Skin epidermis (tissue), 12 donors: Measurements from ENCODE around the gene NRG3.

Experiments used
- H3K27ac ChIP-seq, 21 experiments: fragments of 200-600 bp; sonication (generic) in 11 of 21; one replicate each; pipeline ENCODE4 v1.5.0; 2020; ENCODE audit warnings: mild to moderate bottlenecking in 3 of 21, inconsistent platforms in 2 of 21, moderate library complexity in 2 of 21
- H3K4me3 ChIP-seq, 7 experiments: fragments of 200-600 bp; sonication (generic) in 2 of 7; one replicate each; pipeline ENCODE4 v1.5.0; 2020; ENCODE audit warnings: inconsistent platforms in 2 of 7, mild to moderate bottlenecking in 2 of 7, moderate library complexity in 1 of 7

NRG3 gene

GRCh38 chr10:82071231-82071630 lies 196.2 kb downstream of the NRG3 start:
- Histone ChIP-seq H3K27ac (no peak overlapping the region), H3K4me3 (no peak overlapping the region)

DNA sequence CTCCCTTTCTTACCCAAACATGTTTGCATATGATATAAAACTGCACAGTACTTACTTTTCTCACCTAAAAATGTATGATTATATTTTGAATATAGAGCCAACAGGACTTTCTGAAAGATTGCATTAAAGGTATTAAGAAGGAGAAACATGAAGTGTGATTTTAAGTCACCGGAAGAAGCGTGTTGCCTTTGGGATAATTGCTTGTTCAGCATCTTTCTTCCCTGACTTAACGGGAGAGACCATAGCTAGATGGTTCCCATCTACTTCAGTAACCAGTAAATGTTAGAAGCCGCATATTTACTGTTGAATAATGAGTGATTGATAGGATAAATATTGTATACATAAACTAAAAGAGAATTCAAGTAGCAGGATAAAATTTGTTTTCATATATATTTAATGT lies 197.1 kb downstream of the NRG3 start:
- Histone ChIP-seq H3K27ac (no peak overlapping the region), H3K4me3 (no peak overlapping the region)

DNA sequence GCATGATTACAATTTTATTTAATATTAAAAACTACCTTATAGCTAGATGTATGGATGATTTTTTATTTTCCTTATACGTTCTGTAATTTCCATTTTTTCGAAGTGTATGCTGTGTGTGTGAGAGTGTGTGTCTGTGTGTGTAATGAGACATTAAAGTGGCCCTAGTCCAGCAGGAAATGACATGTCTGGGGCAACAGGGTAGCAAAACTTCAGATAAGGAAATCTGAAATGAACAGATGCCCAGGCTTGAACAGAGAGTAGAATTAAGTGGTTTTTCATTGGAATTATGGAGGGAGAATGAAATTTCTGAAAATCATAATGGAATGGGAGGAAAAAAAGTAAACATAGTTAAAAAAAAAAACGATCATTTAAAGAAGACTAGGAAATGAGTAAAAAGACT lies 200.6 kb downstream of the NRG3 start:
- Histone ChIP-seq H3K4me3 (no peak overlapping the region), H3K27ac (no peak overlapping the region)

DNA sequence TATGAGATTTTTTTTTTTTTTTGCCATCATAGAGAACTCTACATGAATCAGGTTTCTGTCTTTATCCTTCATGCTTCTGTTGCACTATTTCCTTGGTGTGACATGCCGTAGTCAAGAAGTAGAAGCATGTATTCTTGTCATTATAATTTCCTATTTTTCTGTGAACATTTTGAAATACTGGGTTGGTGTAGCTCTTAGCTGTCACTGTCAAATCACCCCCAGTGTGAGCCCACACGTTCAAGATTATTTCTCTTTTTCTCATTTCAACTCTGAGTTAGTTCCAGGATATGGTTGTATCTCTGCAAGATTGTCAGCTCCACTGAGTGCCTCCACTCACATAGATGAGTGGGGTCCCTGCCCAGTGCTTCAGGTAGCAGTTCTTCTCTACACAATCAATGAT lies 209.5 kb downstream of the NRG3 start:
- no peak overlapping the region for H3K4me3 ChIP-seq
- no peak overlapping the region for H3K27ac ChIP-seq

DNA sequence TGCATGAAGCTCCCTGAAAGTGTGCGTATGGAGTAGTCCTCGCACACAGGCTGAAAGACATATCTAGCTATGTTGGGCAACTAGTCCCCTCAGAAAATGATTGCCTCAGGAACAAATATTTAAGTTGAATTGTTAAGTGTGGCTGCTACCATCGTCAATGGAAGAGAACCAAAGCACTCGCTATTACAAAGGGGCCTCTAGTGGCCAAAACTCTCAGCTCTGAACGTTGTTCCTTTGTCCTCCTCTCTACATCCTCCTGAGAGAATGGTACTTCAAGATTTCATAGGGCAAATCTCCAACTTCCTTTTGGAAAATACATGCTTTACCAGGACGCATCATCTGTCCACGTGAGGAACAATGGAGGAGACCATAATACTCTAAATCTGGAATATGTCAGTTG lies 209.9 kb downstream of the NRG3 start:
- no peak overlapping the region for H3K4me3 ChIP-seq
- H3K27ac ChIP-seq: no peak overlapping the region

DNA sequence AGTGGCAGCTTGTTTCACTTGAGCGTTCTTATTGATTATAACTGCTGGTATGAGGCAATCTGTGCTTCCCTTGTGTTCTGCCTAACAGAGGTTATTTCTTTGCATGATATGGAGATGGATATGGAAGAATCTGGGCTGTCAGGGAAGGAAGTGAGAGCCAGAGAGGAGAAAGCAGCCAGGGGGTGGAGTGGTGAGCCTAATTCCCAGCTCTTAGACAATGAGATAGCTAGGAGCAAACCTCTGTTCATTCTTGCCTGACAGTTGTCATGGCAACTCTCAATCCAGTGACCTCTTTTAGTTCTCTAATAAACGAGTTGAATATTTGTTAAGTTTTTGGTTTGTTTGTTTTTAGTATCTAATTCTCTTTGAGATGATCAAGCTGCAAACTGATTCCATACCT lies 214.3 kb downstream of the NRG3 start:
- H3K4me3 ChIP-seq: no peak overlapping the region
- H3K27ac ChIP-seq: no peak overlapping the region

GRCh38 chr10:82091413-82091812 lies 216.4 kb downstream of the NRG3 start:
- no peak overlapping the region for H3K27ac ChIP-seq
- H3K4me3 ChIP-seq: no peak overlapping the region

DNA sequence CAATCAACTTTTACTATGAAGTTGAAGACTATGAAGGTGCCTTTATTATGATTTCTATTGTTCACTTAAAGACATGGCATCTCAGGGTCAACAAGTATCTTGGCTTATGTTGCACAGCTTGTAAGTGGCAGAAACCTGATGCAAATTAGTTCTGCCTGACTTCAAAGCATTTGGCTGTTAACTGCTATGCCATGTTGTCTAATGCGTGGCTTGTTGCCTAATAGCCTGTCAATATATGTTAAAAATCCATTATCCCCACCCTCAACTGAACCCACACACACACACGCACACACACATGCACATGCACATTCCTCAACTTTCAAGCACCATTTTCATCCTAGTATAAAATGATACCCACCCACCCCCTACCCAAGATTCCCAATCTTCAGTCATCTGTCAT lies 217.1 kb downstream of the NRG3 start:
- no peak overlapping the region for H3K27ac ChIP-seq

DNA sequence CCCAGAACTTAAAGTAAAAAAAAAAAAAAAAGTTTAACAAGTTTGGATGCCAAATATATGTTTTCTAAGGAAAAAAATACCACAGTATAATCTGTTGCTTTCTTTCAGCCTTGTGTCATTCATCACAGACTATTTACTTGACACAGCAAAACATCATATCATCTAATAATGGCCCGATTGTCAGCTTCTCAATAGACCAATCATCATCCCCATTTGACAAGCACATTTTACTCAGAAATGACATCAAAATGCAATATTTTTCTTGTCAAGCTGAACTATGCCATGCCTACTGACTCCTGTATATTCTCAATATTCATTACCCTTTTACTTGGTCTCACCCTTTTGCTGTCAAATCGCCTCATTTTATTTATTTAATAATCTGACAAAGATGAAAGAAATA lies 249.7 kb downstream of the NRG3 start:
- Histone ChIP-seq H3K27ac (no peak overlapping the region), H3K4me3 (no peak overlapping the region)

More for the DNA sequence above, 217.1 kb downstream of the NRG3 start:
- H3K4me3 ChIP-seq: no peak overlapping the region

DNA sequence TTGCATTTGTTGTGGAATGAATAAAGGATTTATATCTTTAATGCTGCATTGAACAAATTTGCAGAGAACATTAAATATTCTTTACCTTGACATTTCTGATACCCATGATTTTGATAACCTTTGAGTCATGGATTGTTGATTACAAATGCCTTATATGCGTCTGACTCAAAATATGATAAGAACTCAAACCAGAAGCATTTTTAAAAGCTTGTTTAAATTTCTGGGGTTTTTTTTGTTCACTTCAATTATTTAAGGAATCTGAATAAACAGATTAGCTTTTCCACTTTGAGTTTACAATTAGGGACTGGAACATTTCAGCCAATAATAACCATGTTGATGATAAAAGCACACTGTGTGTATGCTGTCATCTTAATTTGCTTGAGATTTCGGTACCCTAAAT lies 253.5 kb downstream of the NRG3 start:
- Histone ChIP-seq H3K27ac (no peak overlapping the region), H3K4me3 (no peak overlapping the region)

GRCh38 chr10:82136103-82136502 lies 261.1 kb downstream of the NRG3 start:
- H3K4me3 ChIP-seq: no peak overlapping the region

DNA sequence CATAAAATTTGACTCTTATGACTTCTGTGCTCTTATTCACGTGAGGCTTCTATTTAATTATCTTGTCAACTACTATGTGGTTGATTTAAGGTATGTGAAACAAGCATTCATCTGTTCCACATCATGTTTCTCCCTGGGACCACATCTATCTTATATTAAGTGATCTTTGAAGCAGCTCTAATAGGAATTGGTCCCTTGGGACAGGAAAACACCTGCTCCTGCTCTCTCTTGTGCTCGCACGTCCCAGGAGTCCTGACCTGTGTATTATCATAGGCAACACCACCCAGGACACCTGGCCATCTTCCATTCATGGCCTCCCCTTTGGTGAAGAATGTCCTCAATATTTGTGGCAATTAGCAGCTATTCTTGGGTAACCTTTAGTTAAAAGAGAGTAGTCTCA lies 269.2 kb downstream of the NRG3 start:
- Histone ChIP-seq H3K27ac (no peak overlapping the region), H3K4me3 (no peak overlapping the region)

More at GRCh38 chr10:82136103-82136502, 261.1 kb downstream of the NRG3 start:
- H3K27ac ChIP-seq: no peak overlapping the region

GRCh38 chr10:82148764-82149163 lies 273.8 kb downstream of the NRG3 start:
- Histone ChIP-seq H3K4me3 (no peak overlapping the region), H3K27ac (no peak overlapping the region)

DNA sequence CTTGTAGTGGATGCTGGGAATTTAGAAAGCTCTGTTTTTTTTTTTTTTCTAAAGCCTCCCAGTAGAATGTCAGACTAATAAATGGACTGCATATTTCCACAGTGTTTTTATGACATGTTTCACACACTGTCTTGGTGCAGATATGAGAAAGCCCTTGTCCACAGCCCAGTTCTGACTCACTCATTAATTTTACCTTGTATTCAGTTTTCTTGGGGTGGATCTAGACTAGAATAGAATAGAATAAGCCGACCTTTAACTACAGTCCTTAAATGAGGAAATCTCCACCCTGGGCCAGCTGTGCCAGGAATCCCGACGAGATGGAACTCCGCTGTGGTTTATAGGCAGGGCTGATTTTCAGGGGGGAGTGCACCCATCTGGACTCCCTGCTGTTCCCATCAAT lies 274.7 kb downstream of the NRG3 start:
- Histone ChIP-seq H3K4me3 (no peak overlapping the region), H3K27ac (no peak overlapping the region)

DNA sequence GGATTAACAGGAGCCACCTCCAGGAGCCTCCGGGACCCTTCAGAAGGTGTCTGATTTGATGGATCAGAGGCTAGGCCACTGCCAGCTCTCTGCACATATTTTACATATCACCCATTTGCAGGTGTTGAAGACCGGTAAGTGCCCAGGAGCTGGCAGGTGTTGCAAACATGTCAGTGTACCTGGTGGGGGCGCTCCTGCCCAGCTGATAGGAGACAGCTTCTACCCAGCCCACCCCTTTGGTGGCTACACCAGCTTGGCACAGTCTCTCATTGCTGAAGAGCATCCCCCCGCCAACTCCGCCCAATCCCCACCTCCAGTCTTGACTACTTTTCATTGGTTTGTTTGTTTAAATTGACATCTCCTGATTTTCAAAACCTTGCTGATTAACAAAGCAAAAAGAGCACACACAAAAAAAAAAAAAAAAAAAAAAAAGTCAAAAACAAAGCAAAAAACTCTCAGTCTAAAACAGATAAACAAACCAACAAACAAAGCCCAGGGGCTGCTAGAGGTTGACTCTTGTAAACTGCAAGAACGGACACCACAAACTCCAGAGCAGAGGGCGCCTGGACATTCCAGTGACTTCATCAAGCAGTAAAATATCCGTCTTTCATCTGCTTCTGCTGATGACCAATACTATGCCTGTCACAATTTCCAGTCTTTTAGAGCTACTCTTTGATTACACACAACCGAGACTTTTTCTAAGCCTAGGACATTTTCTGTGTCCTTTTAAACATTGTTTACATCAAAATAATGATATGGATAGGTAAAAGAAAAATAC lies 275.3 kb downstream of the NRG3 start:
- Histone ChIP-seq H3K4me3 (no peak overlapping the region), H3K27ac (no peak overlapping the region)

DNA sequence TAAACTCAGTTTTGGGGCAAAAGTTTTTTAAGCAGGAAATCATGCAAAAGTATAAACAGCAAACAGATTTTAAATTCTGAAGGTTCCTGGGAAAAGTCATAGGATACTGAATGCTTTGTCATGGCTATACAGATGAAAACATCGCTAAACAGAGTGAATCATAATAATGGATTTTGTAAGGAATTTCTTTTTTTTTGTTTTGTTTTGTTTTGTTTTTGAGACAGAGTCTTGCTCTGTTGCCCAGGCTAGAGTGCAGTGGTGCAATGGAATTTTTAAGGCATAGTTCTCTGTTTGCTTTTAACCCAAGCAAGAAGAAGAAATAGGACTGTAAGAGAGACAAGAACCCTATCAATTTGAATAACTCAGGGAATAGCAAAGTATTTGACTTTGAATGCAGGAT lies 285.3 kb downstream of the NRG3 start:
- H3K27ac ChIP-seq: no peak overlapping the region
- no peak overlapping the region for H3K4me3 ChIP-seq

DNA sequence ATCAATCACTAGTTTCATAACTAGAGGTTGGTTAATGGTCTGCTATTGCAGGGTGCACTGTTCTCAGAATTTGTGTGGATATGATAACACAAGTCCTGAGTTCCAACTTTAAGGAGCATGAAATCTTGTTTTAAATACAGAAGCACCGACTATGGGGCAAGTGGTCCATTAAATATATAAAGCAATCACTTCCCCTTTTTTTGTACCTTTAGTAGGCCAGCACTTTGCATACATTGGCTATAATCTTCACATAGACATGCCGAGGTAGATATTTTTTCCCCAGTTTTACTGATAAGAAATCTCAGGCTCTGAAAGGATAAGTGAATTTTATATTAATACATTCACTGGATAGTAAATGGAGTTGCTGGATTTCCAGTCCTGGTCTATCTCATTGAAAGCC lies 286.3 kb downstream of the NRG3 start:
- no peak overlapping the region for H3K27ac ChIP-seq
- H3K4me3 ChIP-seq: no peak overlapping the region

DNA sequence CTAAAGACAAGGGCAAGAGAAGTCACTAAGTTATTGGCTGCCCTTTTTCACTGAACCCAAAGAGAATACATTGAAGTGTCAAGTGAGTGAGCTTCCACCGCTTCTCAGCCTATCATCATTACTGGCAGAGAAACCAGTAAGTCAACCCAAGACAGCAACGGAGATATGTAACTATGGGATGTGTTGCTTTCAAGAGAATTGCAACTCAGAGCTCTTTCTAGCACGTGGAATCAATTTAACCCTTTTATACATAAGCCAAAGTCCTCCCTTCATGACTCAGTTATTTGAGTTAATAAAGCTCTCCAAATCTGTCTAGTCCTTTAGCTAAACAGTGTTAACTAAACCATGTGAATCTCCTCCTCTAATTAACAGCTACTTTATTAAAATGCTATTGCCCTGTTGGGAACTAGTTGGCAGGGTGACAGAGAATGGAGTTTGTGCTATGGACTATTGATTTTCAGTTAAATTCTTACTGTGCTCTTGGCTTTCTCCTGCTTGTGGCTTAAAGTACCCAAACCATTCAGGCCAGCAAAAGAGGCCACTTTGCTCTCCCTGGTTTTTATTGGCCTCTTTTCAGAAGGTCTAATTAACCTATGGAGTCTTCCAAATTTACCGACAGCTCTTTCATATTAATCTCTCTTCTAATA lies 287.7 kb downstream of the NRG3 start:
- no peak overlapping the region for H3K4me3 ChIP-seq
- no peak overlapping the region for H3K27ac ChIP-seq

DNA sequence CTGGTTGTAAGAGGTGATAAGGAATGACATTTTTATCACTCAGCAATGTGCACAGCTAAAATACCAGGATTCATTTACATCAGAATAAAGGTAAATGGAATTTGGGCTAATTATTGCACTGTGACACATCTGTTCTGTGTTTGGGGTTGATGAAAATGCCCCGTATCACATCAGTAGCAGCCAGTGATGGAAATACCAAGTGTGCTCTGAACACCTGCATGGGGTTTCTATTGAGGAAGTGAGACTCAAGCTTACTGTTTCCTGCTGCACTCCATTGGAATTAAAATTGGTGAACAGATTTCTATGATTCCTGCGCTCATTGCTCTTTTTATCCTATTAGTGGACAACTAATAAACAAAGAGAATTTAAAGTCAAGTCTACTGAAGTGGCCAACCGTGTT lies 296.9 kb downstream of the NRG3 start:
- Histone ChIP-seq H3K4me3 (no peak overlapping the region), H3K27ac (no peak overlapping the region)

DNA sequence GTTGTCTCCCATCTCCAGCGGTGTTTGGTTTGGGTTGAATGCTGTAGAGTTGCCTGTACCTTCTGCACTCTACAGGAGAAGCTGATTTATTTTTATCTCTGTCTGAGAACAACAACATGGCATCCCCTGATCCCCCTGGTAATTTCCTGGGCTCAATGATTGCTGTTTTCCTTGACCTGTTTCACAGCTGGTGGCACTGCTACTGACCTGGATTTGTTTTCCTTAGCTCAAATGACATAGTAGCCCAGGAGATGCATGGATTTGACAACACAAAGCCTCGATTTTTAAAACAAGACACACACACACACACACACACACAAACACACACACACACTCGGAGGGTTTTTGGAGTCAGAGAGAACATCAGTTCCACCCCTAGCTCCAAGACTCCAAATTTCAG lies 301.6 kb downstream of the NRG3 start:
- Histone ChIP-seq H3K27ac (no peak overlapping the region), H3K4me3 (no peak overlapping the region)

DNA sequence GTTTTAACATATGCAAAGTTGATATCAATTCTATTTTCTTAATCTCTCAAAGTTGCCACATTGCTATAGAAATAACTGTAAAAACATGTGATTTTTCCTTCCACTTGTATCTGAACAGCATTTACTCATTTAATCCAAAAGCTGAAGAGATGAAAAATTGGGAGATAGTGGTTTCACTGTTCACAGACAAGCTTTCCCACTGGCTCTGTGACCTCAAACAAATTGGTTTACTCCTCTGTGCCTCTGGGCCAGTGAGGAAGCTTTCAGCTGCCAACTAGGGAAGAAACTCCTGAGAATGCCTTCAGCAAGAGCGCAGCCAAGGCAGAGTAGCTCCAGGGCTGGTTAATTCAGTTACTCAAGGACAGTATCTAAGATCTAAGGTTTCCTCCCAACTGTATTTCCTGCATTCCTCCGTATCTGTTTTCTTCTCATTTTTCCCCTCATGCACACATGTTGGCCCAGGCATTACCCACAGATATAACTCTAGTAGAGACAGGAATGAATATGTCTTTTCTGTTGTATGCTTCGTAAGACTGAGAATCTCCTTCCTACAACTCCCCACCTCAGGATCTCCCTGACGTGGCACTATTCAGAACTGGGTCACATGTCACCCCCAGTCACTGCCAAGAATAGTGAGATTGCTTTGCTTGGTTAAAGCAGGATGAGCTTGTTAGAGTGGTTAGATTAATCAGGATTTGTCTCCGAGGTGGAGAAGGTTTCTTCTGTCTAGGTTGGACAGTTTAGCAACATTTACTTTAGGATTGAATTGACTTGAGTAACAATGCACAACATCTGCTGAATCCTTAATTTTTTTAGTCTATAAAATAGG lies 315.7 kb downstream of the NRG3 start:
- H3K27ac ChIP-seq: no peak overlapping the region
- H3K4me3 ChIP-seq: no peak overlapping the region
